ENCODE data around the gene CSHL1. TPM values are rescaled to one million over a fixed set of nuclear protein-coding genes. Genes with fewer than 3 reads are reported as not detected.
"Not testable (repeated sequence)": the region's sequence is repeated elsewhere in the genome, so short reads cannot be mapped to it uniquely, and the experiment has no call there.

Gene CSHL1
- total RNA-seq, 1 donor from 2014 or later = not detected

DNA sequence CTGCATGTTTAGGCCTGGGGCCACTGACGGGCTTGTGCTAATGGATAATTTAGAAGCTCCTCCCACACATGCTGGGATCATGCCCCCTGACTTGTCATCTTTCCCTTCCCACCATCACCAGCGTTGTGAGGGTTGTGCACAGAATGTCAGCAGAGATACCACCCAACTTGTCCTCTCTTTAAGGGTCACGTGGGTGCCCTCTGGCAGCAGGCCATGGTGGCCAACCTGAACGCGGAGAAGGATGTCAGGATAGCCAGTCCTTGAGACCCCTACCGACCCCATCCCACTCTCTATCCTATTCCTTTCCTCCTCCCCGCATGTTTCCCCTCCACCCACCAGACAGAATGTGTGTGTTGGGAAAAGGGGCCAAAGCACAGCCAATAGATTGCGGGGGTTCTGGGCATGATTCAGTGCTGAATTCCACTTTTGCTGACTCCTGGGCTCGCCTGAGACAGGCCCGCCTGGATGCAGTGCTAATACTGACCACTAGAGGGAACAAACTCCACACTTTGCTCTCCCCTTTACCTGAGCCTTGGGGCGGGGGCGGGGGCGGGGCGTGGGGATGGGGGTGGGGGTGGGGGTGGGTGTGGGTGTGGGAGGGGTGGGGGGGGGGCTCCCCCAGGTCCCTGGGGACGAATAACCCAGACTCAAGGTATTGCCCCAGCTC lies 29.0 kb downstream of the CSHL1 start, which contains the start of gene GH2:
GH2 (minus strand) TSS at position 10 of the 667 bp plus-strand sequence. CDS start 143 bp downstream, outside the sequence.
- Histone ChIP-seq H4K20me1 (ENCODE audit: insufficient read depth, low read length) (no peaks in the 10 kb centered on the region), H3K9ac (ENCODE audit: low read length) (no peak within 1 kb of the TSS), H3K36me3 (ENCODE audit: insufficient read depth, low read length) (no peaks in the 10 kb centered on the region), H3K27me3 (ENCODE audit: insufficient read depth, low read length) (no peaks in the 10 kb centered on the region), H3K4me1 (ENCODE audit: insufficient read depth, low read length) (no peaks in the 10 kb centered on the region), H3K27ac (ENCODE audit: low read depth, low read length) (no peak within 1 kb of the TSS), H3K4me2 (ENCODE audit: low read length) (no peak within 1 kb of the TSS), H3K9me3 (ENCODE audit: insufficient read depth, low read depth, low read length) (no peaks in the 10 kb centered on the region), H3K79me2 (ENCODE audit: insufficient read depth, low read length) (no peaks in the 10 kb centered on the region), H3K4me3 (ENCODE audit: insufficient read depth, low read depth, low read length) (no peak within 1 kb of the TSS), H2AFZ (ENCODE audit: low read depth, low read length) (no peak within 1 kb of the TSS)
- TF ChIP-seq, protein P1, sequence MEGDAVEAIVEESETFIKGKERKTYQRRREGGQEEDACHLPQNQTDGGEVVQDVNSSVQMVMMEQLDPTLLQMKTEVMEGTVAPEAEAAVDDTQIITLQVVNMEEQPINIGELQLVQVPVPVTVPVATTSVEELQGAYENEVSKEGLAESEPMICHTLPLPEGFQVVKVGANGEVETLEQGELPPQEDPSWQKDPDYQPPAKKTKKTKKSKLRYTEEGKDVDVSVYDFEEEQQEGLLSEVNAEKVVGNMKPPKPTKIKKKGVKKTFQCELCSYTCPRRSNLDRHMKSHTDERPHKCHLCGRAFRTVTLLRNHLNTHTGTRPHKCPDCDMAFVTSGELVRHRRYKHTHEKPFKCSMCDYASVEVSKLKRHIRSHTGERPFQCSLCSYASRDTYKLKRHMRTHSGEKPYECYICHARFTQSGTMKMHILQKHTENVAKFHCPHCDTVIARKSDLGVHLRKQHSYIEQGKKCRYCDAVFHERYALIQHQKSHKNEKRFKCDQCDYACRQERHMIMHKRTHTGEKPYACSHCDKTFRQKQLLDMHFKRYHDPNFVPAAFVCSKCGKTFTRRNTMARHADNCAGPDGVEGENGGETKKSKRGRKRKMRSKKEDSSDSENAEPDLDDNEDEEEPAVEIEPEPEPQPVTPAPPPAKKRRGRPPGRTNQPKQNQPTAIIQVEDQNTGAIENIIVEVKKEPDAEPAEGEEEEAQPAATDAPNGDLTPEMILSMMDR (IDR thresholded peaks at IDR 0.05; ENCODE audit: insufficient read depth, low read depth, low read length) = peak; percentile 57
- no peak for TF ChIP-seq EZH2 (IDR thresholded peaks at IDR 0.05; ENCODE audit: insufficient read depth, low read length)
- Mint-ChIP-seq H3K27ac (ENCODE audit: unreplicated experiment) (no peak within 1 kb of the TSS), H3K36me3 (ENCODE audit: low read depth, unreplicated experiment) (peaks cover 3% of the 10 kb centered on the region), H3K4me1 (ENCODE audit: low read depth, unreplicated experiment) (peaks cover 1% of the 10 kb centered on the region), H3K9me3 (ENCODE audit: unreplicated experiment) (no peaks in the 10 kb centered on the region), H3K4me3 (ENCODE audit: unreplicated experiment) (no peak within 1 kb of the TSS), H3K27me3 (ENCODE audit: low read depth, unreplicated experiment) (peaks cover 11% of the 10 kb centered on the region)
- FAIRE-seq = no peak
- no peak for DNase-seq (ENCODE audit: low read depth)

DNA sequence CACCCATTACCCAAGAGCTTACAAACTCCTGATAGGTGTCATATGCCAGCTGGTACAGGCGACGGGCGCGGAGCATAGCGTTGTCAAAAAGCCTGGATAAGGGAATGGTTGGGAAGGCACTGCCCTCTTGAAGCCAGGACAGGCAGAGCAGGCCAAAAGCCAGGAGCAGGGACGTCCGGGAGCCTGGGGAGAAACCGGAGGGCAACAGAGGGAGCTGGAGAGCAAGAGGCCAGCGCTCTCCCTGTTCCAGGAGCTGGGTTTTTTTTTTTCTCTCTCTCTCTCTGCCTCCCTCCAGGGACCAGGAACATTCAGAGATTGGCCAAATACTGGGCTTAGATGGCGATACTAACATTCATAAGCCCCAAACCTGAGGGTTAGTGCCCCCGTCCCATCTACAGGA lies 29.7 kb downstream of the CSHL1 start:
- not testable (repeated sequence) for H3K9me3 Mint-ChIP-seq (ENCODE audit: unreplicated experiment); H2AFZ ChIP-seq (ENCODE audit: low read depth, low read length); H3K4me3 ChIP-seq (ENCODE audit: insufficient read depth, low read depth, low read length); H4K20me1 ChIP-seq (ENCODE audit: insufficient read depth, low read length); H3K36me3 ChIP-seq (ENCODE audit: insufficient read depth, low read length); H3K4me3 Mint-ChIP-seq (ENCODE audit: unreplicated experiment); H3K27me3 ChIP-seq (ENCODE audit: insufficient read depth, low read length); H3K79me2 ChIP-seq (ENCODE audit: insufficient read depth, low read length); H3K27ac ChIP-seq (ENCODE audit: low read depth, low read length); H3K27ac Mint-ChIP-seq (ENCODE audit: unreplicated experiment); H3K4me1 ChIP-seq (ENCODE audit: insufficient read depth, low read length); H3K9ac ChIP-seq (ENCODE audit: low read length); FAIRE-seq; H3K9me3 ChIP-seq (ENCODE audit: insufficient read depth, low read depth, low read length); H3K4me1 Mint-ChIP-seq (ENCODE audit: low read depth, unreplicated experiment); H3K36me3 Mint-ChIP-seq (ENCODE audit: low read depth, unreplicated experiment); DNase-seq (ENCODE audit: low read depth); H3K4me2 ChIP-seq (ENCODE audit: low read length)
- peaks cover 11% of the 10 kb centered on the region for H3K27me3 Mint-ChIP-seq (ENCODE audit: low read depth, unreplicated experiment)

DNA sequence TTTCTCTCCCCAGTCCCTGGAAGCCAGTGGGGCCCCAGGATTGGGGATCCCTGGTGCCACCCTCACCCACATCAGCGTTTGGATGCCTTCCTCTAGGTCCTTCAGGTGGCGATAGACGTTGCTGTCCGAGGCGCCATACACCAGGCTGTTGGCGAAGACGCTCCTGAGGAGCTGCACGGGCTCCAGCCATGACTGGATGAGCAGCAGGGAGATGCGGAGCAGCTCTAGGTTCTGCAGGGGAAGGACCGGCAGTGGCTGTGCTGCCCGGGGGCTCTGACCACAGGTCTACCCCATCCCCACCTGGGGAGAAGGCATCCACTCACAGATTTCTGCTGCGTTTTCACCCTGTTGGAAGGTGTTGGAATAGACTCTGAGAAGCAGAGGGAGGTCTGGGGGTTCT lies 30.4 kb downstream of the CSHL1 start:
- H3K9me3 ChIP-seq (ENCODE audit: insufficient read depth, low read depth, low read length) = no peaks in the 10 kb centered on the region
- no peaks in the 10 kb centered on the region for H4K20me1 ChIP-seq (ENCODE audit: insufficient read depth, low read length)
- TF ChIP-seq, protein P1 (IDR thresholded peaks at IDR 0.05; ENCODE audit: insufficient read depth, low read depth, low read length) = no peak
- no peak for TF ChIP-seq EZH2 (IDR thresholded peaks at IDR 0.05; ENCODE audit: insufficient read depth, low read length)
- no peaks in the 10 kb centered on the region for H3K36me3 ChIP-seq (ENCODE audit: insufficient read depth, low read length)
- H2AFZ ChIP-seq (ENCODE audit: low read depth, low read length) = no peak overlapping the region
- H3K27ac Mint-ChIP-seq (ENCODE audit: unreplicated experiment) = no peak overlapping the region
- DNase-seq (ENCODE audit: low read depth) (no peak), FAIRE-seq (no peak)
- no peak overlapping the region for H3K4me3 Mint-ChIP-seq (ENCODE audit: unreplicated experiment)
- no peaks in the 10 kb centered on the region for H3K4me1 ChIP-seq (ENCODE audit: insufficient read depth, low read length)
- H3K4me3 ChIP-seq (ENCODE audit: insufficient read depth, low read depth, low read length) = no peak overlapping the region
- no peaks in the 10 kb centered on the region for H3K79me2 ChIP-seq (ENCODE audit: insufficient read depth, low read length)
- peaks cover 3% of the 10 kb centered on the region for H3K36me3 Mint-ChIP-seq (ENCODE audit: low read depth, unreplicated experiment)
- peaks cover 3% of the 10 kb centered on the region for H3K27me3 ChIP-seq (ENCODE audit: insufficient read depth, low read length)
- H3K9me3 Mint-ChIP-seq (ENCODE audit: unreplicated experiment) = no peaks in the 10 kb centered on the region
- no peak overlapping the region for H3K27ac ChIP-seq (ENCODE audit: low read depth, low read length)
- no peak overlapping the region for H3K4me2 ChIP-seq (ENCODE audit: low read length)
- peaks cover 11% of the 10 kb centered on the region for H3K27me3 Mint-ChIP-seq (ENCODE audit: low read depth, unreplicated experiment)
- no peak overlapping the region for H3K9ac ChIP-seq (ENCODE audit: low read length)
- peaks cover 1% of the 10 kb centered on the region for H3K4me1 Mint-ChIP-seq (ENCODE audit: low read depth, unreplicated experiment)

DNA sequence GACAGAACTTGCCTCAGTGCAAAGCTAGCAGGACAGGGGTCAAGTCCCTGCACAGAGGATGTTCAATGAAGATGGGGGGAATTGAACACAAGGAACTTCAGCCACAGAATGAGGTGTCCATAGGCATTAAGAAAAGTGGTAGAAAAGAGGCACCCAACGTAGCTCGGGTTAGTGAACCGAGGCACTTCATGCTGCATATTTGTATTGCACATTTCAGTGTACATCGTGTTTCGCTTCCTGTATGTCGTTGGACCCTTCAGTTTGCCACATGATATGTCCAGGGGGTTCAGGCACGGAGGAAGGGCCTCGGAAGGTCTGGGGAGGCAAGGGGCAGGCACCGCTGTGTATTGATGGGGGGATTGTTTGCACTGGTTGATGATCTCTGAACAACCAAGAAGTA lies 32.6 kb downstream of the CSHL1 start:
- not testable (repeated sequence) for H4K20me1 ChIP-seq (ENCODE audit: insufficient read depth, low read length); H3K9me3 Mint-ChIP-seq (ENCODE audit: unreplicated experiment); DNase-seq (ENCODE audit: low read depth); H3K27ac ChIP-seq (ENCODE audit: low read depth, low read length); FAIRE-seq; H3K27ac Mint-ChIP-seq (ENCODE audit: unreplicated experiment); H3K4me1 Mint-ChIP-seq (ENCODE audit: low read depth, unreplicated experiment); H3K9ac ChIP-seq (ENCODE audit: low read length); H3K4me3 ChIP-seq (ENCODE audit: insufficient read depth, low read depth, low read length); H3K4me3 Mint-ChIP-seq (ENCODE audit: unreplicated experiment); H3K36me3 Mint-ChIP-seq (ENCODE audit: low read depth, unreplicated experiment); H3K4me2 ChIP-seq (ENCODE audit: low read length); H2AFZ ChIP-seq (ENCODE audit: low read depth, low read length); H3K9me3 ChIP-seq (ENCODE audit: insufficient read depth, low read depth, low read length); H3K4me1 ChIP-seq (ENCODE audit: insufficient read depth, low read length); H3K79me2 ChIP-seq (ENCODE audit: insufficient read depth, low read length); H3K27me3 ChIP-seq (ENCODE audit: insufficient read depth, low read length); H3K36me3 ChIP-seq (ENCODE audit: insufficient read depth, low read length)
- H3K27me3 Mint-ChIP-seq (ENCODE audit: low read depth, unreplicated experiment) = peaks cover 11% of the 10 kb centered on the region

DNA sequence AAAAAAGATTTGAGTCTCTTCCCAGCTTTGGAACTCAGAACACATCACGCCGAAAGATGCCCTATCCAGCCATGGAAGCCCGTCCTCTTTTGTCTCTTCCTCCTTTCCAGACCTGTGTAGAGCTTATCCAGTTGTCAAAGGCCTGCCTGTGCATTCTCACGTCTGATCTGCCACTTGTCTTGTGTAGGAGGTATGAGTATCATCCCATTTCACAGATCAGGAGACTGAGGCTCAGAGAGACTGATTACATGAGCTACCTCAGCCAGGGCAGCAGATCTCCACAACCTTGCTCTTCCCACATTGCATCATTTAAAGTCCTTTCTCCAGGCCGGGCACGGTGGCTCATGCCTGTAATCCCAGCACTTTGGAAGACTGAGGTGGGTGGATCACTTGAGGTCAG lies 36.4 kb downstream of the CSHL1 start:
- peaks cover 13% of the 10 kb centered on the region for H3K4me1 Mint-ChIP-seq (ENCODE audit: low read depth, unreplicated experiment)
- H3K9ac ChIP-seq (ENCODE audit: low read length); H3K4me1 ChIP-seq (ENCODE audit: insufficient read depth, low read length); H3K4me2 ChIP-seq (ENCODE audit: low read length); H3K36me3 Mint-ChIP-seq (ENCODE audit: low read depth, unreplicated experiment); H3K9me3 Mint-ChIP-seq (ENCODE audit: unreplicated experiment); H2AFZ ChIP-seq (ENCODE audit: low read depth, low read length); H3K36me3 ChIP-seq (ENCODE audit: insufficient read depth, low read length); H3K27ac Mint-ChIP-seq (ENCODE audit: unreplicated experiment); H3K27ac ChIP-seq (ENCODE audit: low read depth, low read length); H4K20me1 ChIP-seq (ENCODE audit: insufficient read depth, low read length); H3K4me3 Mint-ChIP-seq (ENCODE audit: unreplicated experiment); DNase-seq (ENCODE audit: low read depth); H3K27me3 ChIP-seq (ENCODE audit: insufficient read depth, low read length); FAIRE-seq; H3K9me3 ChIP-seq (ENCODE audit: insufficient read depth, low read depth, low read length); H3K79me2 ChIP-seq (ENCODE audit: insufficient read depth, low read length); H3K4me3 ChIP-seq (ENCODE audit: insufficient read depth, low read depth, low read length): not testable (repeated sequence)
- peaks cover 11% of the 10 kb centered on the region for H3K27me3 Mint-ChIP-seq (ENCODE audit: low read depth, unreplicated experiment)
